Measurements from ENCODE around the gene BPI.

The BPI gene

DNA sequence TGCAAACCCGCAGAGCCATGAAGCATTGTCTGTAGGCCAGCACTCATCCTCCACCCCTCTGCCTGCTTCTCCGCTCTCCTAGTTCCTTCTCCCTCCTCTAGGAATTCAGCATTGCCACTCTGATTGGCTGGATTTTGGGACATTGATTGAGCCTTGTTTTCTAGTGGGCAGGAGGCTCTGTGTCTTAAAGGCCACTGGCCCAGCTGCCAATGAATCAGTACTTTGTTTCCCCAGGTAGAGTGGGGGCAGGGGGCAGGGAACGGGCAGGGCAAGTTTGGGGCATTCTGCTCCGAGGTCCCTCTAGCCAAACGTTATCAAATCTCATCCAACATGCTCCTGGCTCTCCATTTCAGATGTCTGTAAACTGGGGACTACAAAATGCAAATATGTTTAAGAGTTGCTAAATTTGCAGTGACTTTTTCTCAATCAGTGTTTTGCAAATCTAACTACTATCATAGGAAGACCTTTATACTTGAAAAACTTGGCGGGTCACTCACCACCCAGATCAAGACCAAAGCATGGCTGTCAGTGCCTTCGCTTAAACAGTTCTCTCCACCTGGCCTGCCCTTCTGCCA, 10.4 kb upstream of the BPI start:
- no peak overlapping the region for H3K4me3 ChIP-seq (ENCODE audit: extremely low read depth, insufficient read depth, low read length, poor library complexity, severe bottlenecking)
- H3K27ac ChIP-seq (ENCODE audit: low read depth, low read length, severe bottlenecking), result no peak overlapping the region
- peaks cover 4% of the 10 kb centered on the region for H3K4me1 ChIP-seq (ENCODE audit: control insufficient read depth, insufficient read depth, low read length, poor library complexity, severe bottlenecking)
- H3K36me3 ChIP-seq (ENCODE audit: control insufficient read depth, insufficient read depth, low read length), result no peaks in the 10 kb centered on the region
- no peaks in the 10 kb centered on the region for H3K9me3 ChIP-seq (ENCODE audit: control insufficient read depth, low read length)
- 86 to 90% methylated on average over 2 to 3 of the region's 7 CpGs for WGBS, 2 experiments (ENCODE audit: insufficient coverage in 2 of 2)

DNA sequence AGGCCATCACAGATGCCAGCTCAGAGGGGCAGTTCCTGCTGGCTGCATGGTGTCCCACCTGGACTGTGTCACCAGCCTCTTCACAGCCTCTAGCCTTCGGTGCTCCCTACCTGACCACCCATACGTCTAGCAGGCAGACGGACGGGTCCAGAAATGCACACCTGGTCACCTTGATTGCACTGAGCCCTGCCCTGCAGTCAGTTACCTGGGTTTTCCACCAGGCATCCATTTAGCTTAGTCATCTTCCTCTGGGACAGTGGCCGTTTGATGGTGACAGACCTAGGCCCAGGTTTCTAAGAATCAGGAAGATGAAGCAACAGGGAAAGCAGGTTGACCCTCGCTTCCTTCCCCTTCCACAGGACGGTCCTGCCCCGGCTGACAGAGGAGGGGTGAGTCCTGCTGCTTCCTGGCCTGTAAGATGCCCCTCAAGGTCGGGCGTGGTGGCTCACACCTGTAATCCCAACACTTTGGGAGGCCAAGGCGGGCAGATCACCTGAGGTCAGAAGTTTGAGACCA, 9.8 kb upstream of the BPI start:
- WGBS, 2 experiments (ENCODE audit: insufficient coverage in 2 of 2), result 88 to 89% methylated on average over 7 to 9 of the region's 11 CpGs
- Histone ChIP-seq H3K9me3 (ENCODE audit: control insufficient read depth, low read length) (no peaks in the 10 kb centered on the region), H3K4me3 (ENCODE audit: extremely low read depth, insufficient read depth, low read length, poor library complexity, severe bottlenecking) (no peak overlapping the region), H3K36me3 (ENCODE audit: control insufficient read depth, insufficient read depth, low read length) (no peaks in the 10 kb centered on the region), H3K27ac (ENCODE audit: low read depth, low read length, severe bottlenecking) (no peak overlapping the region), H3K4me1 (ENCODE audit: control insufficient read depth, insufficient read depth, low read length, poor library complexity, severe bottlenecking) (peaks cover 4% of the 10 kb centered on the region)

- Histone ChIP-seq H3K36me3 (ENCODE audit: control insufficient read depth, insufficient read depth, low read length) (no peaks in the 10 kb centered on the region), H3K4me3 (ENCODE audit: extremely low read depth, insufficient read depth, low read length, poor library complexity, severe bottlenecking) (no peak overlapping the region), H3K4me1 (ENCODE audit: control insufficient read depth, insufficient read depth, low read length, poor library complexity, severe bottlenecking) (peaks cover 3% of the 10 kb centered on the region), H3K9me3 (ENCODE audit: control insufficient read depth, low read length) (no peaks in the 10 kb centered on the region), H3K27ac (ENCODE audit: low read depth, low read length, severe bottlenecking) (no peak overlapping the region)
- 76 to 91% methylated on average over 4 to 5 of the region's 5 CpGs for WGBS, 2 experiments (ENCODE audit: insufficient coverage in 2 of 2)
Observed at GRCh38 chr20:38295811-38296210, 8.1 kb upstream of the BPI start.

GRCh38 chr20:38296433-38296832, 7.5 kb upstream of the BPI start:
- no peak overlapping the region for H3K27ac ChIP-seq (ENCODE audit: low read depth, low read length, severe bottlenecking)
- no peak overlapping the region for H3K4me3 ChIP-seq (ENCODE audit: extremely low read depth, insufficient read depth, low read length, poor library complexity, severe bottlenecking)
- no peaks in the 10 kb centered on the region for H3K4me1 ChIP-seq (ENCODE audit: control insufficient read depth, insufficient read depth, low read length, poor library complexity, severe bottlenecking)
- 89 to 97% methylated on average over 8 to 9 of the region's 11 CpGs for WGBS, 2 experiments (ENCODE audit: insufficient coverage in 2 of 2)
- H3K36me3 ChIP-seq (ENCODE audit: control insufficient read depth, insufficient read depth, low read length), result no peaks in the 10 kb centered on the region
- no peaks in the 10 kb centered on the region for H3K9me3 ChIP-seq (ENCODE audit: control insufficient read depth, low read length)

DNA sequence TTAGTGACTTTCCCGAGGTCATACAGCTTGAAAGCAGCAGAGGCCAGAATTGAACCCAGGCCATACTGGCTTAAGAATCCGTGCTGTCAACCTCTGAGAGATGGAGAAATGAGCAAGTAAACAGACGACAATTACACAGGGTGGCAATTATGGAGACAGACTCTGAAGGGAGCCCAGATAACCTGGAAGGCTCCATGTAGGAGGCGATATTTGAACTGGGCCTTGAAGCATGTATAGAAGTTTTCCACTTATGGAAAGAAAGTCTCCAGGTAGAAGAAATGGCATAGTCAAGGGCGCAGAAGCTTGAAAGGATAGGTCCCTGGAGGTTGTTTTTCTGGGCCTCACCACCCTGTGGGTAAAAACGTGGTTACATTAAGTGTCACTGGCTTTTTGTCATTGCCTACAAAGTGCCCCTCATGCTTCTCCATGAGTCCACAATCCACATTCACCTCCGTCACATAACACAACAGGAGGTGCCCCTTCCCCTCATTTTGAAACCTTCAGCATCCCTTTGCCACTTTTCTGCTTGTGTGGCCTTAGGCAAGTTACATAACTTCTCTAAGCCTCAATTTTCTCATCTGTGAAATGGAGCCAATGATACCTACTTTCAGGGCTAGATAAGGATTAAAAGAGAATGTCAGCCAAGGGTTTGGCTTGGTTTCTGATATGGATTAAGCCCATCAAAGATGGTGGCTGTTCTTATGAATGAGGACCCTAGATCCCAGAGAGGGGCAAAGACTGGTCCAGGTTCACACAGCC, 5.9 kb upstream of the BPI start:
- no peaks in the 10 kb centered on the region for H3K36me3 ChIP-seq (ENCODE audit: control insufficient read depth, insufficient read depth, low read length)
- H3K4me1 ChIP-seq (ENCODE audit: control insufficient read depth, insufficient read depth, low read length, poor library complexity, severe bottlenecking), result no peaks in the 10 kb centered on the region
- no peak overlapping the region for H3K4me3 ChIP-seq (ENCODE audit: extremely low read depth, insufficient read depth, low read length, poor library complexity, severe bottlenecking)
- no peak overlapping the region for H3K27ac ChIP-seq (ENCODE audit: low read depth, low read length, severe bottlenecking)
- no peaks in the 10 kb centered on the region for H3K9me3 ChIP-seq (ENCODE audit: control insufficient read depth, low read length)
- WGBS, 2 experiments (ENCODE audit: insufficient coverage in 2 of 2), result 94 to 97% methylated on average over 7 of the region's 7 CpGs

DNA sequence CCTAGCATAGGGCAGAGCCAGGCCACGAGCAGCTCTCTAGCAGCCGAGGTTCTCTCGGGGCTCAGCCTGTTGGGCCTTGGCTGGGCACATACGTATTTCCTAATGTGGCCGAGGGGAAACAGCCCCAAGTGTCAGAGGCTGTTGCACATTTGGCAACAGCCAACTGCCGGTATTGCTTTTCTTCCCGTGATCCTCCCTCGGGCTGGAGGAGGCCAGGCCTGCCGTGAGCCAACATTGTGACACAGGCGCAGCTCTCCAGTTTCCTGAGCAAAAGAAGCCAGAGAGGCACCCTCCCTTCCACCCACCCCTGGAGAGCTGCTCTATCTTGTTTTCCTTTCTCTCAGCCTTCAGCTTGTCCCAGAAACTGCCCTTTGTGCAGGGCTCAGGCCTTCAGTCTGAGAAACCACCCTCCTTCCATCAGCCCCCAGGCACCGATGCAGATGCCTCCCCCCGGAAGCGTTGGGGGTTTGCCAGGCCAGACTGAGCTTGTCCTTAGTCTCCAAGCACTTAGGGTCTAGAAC, 5.1 kb upstream of the BPI start:
- no peaks in the 10 kb centered on the region for H3K36me3 ChIP-seq (ENCODE audit: control insufficient read depth, insufficient read depth, low read length)
- no peak overlapping the region for H3K4me3 ChIP-seq (ENCODE audit: extremely low read depth, insufficient read depth, low read length, poor library complexity, severe bottlenecking)
- no peaks in the 10 kb centered on the region for H3K4me1 ChIP-seq (ENCODE audit: control insufficient read depth, insufficient read depth, low read length, poor library complexity, severe bottlenecking)
- no peaks in the 10 kb centered on the region for H3K9me3 ChIP-seq (ENCODE audit: control insufficient read depth, low read length)
- WGBS, 2 experiments (ENCODE audit: insufficient coverage in 2 of 2), result 77 to 84% methylated on average over 11 of the region's 13 CpGs
- H3K27ac ChIP-seq (ENCODE audit: low read depth, low read length, severe bottlenecking), result peak overlapping the region; percentile 23

GRCh38 chr20:38299963-38300362, 4.0 kb upstream of the BPI start:
- Histone ChIP-seq H3K9me3 (ENCODE audit: control insufficient read depth, low read length) (no peaks in the 10 kb centered on the region), H3K4me3 (ENCODE audit: extremely low read depth, insufficient read depth, low read length, poor library complexity, severe bottlenecking) (no peak overlapping the region), H3K27ac (ENCODE audit: low read depth, low read length, severe bottlenecking) (no peak overlapping the region), H3K36me3 (ENCODE audit: control insufficient read depth, insufficient read depth, low read length) (no peaks in the 10 kb centered on the region), H3K4me1 (ENCODE audit: control insufficient read depth, insufficient read depth, low read length, poor library complexity, severe bottlenecking) (no peaks in the 10 kb centered on the region)
- 80 to 93% methylated on average over 5 to 6 of the region's 6 CpGs for WGBS, 2 experiments (ENCODE audit: insufficient coverage in 2 of 2)

DNA sequence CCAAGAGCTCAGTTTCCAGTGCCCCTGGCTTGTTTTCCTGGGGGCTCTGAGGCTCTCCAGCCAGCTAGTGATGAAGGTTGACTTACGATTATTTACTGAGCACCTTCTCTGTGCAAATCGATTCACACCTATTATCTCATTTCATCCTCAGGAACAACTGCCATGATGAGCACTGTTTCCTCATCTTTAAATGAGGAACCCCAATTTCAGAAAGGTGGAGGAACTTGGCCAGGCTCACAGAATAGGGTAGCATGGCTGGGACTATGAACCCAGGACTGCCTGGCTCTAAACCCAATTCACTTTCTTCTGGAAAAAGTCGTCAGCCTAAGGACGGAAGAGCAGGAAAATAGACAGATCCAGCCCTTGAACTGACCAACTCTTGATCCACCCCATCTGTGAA, 3.5 kb upstream of the BPI start:
- no peaks in the 10 kb centered on the region for H3K36me3 ChIP-seq (ENCODE audit: control insufficient read depth, insufficient read depth, low read length)
- WGBS, 2 experiments (ENCODE audit: insufficient coverage in 2 of 2), result 90 to 100% methylated on average over 2 of the region's 4 CpGs
- no peak overlapping the region for H3K27ac ChIP-seq (ENCODE audit: low read depth, low read length, severe bottlenecking)
- no peak overlapping the region for H3K4me3 ChIP-seq (ENCODE audit: extremely low read depth, insufficient read depth, low read length, poor library complexity, severe bottlenecking)
- H3K9me3 ChIP-seq (ENCODE audit: control insufficient read depth, low read length), result no peaks in the 10 kb centered on the region
- no peaks in the 10 kb centered on the region for H3K4me1 ChIP-seq (ENCODE audit: control insufficient read depth, insufficient read depth, low read length, poor library complexity, severe bottlenecking)

GRCh38 chr20:38301309-38301708, 2.6 kb upstream of the BPI start:
- Histone ChIP-seq H3K4me3 (ENCODE audit: extremely low read depth, insufficient read depth, low read length, poor library complexity, severe bottlenecking) (no peak overlapping the region), H3K36me3 (ENCODE audit: control insufficient read depth, insufficient read depth, low read length) (no peaks in the 10 kb centered on the region), H3K9me3 (ENCODE audit: control insufficient read depth, low read length) (no peaks in the 10 kb centered on the region), H3K27ac (ENCODE audit: low read depth, low read length, severe bottlenecking) (no peak overlapping the region), H3K4me1 (ENCODE audit: control insufficient read depth, insufficient read depth, low read length, poor library complexity, severe bottlenecking) (no peaks in the 10 kb centered on the region)
- WGBS, 2 experiments (ENCODE audit: insufficient coverage in 2 of 2), result 94 to 100% methylated on average over 2 to 3 of the region's 3 CpGs

DNA sequence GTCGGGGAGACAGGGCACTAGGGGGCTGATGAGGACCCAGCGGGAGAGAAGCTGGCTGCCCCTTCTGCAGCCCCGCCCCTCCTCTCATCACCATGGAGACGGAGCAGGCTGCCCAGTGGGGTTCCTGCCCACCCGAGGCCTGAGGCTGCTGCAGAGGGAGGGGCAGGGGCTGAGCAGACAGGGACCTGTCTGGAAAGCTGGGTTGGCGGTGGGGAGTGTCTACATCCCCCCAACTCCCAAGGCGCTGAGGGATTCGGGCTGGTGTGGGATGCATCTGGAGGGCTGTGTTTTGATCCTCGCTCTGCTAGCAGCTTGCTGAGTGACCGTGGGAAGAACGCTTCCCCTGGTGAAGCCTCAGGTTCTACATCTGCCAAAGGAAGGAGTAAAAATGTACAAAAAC, 1.2 kb upstream of the BPI start:
- Histone ChIP-seq H3K9me3 (ENCODE audit: control insufficient read depth, low read length) (no peaks in the 10 kb centered on the region), H3K36me3 (ENCODE audit: control insufficient read depth, insufficient read depth, low read length) (no peaks in the 10 kb centered on the region), H3K4me3 (ENCODE audit: extremely low read depth, insufficient read depth, low read length, poor library complexity, severe bottlenecking) (no peak overlapping the region), H3K4me1 (ENCODE audit: control insufficient read depth, insufficient read depth, low read length, poor library complexity, severe bottlenecking) (no peaks in the 10 kb centered on the region), H3K27ac (ENCODE audit: low read depth, low read length, severe bottlenecking) (no peak overlapping the region)
- 48 to 55% methylated on average over 4 to 5 of the region's 11 CpGs for WGBS, 2 experiments (ENCODE audit: insufficient coverage in 2 of 2)

All from mesodermal cell (in vitro differentiated cells).